Upper lobe of left lung (tissue), 6 donors: ENCODE data around the gene APMAP. TPM values are rescaled to one million over a fixed set of nuclear protein-coding genes. Genes with fewer than 3 reads are reported as not detected.

Experiments used
- ATAC-seq, 2 donors: fragments of 200-7000 bp; cut with Tn5 transposase; one replicate each; pipeline ENCODE4 v1.9.1; 2022; ENCODE audit warnings: mild to moderate bottlenecking in 2 of 2, moderate library complexity in 2 of 2; ENCODE audit not compliant: low FRiP score in 2 of 2
- DNase-seq, 2 donors: peaks; one replicate each; pipeline ENCODE4 v3.0.0-alpha.2; 2019 to 2020
- H3K27ac ChIP-seq, 4 donors: fragments of 200-600 bp; sonication (generic); one replicate each; pipeline ENCODE4 v1.5.1; 2016 to 2019
- H3K27me3 ChIP-seq, 4 donors: fragments of 200-600 bp; sonication (generic); one replicate each; pipeline ENCODE4 v1.5.1; 2017 to 2019
- H3K36me3 ChIP-seq, 4 donors: fragments of 200-600 bp; sonication (generic); one replicate each; pipeline ENCODE4 v1.5.1; 2016 to 2019
- H3K4me1 ChIP-seq, 4 donors: fragments of 200-600 bp; sonication (generic); one replicate each; pipeline ENCODE4 v1.5.1; 2018 to 2019
- H3K4me3 ChIP-seq, 4 donors: fragments of 200-600 bp; sonication (generic); one replicate each; pipeline ENCODE4 v1.5.1; 2017 to 2019; ENCODE audit warnings: mild to moderate bottlenecking in 2 of 4, moderate library complexity in 1 of 4
- H3K9me3 ChIP-seq, 4 donors: fragments of 200-600 bp; sonication (generic); one replicate each; pipeline ENCODE4 v1.5.1; 2018 to 2019
- EP300 ChIP-seq, 4 donors: sonication (generic); formaldehyde crosslinking; IDR thresholded peaks; one replicate each; pipeline ENCODE4 v1.5.1; 2017; ENCODE audit warnings: antibody characterized with exemption in 4 of 4, control low read depth in 2 of 4
- POLR2A ChIP-seq, 4 donors: fragments of 450-650 bp; IDR thresholded peaks; one replicate each; pipeline ENCODE4 v1.5.1; 2016 to 2017; ENCODE audit warnings: antibody characterized with exemption in 4 of 4, mild to moderate bottlenecking in 2 of 4
- POLR2AphosphoS5 ChIP-seq, 2 donors: sonication (generic); formaldehyde crosslinking; IDR thresholded peaks; one replicate each; pipeline ENCODE4 v1.5.1; 2017; ENCODE audit warnings: antibody characterized with exemption in 2 of 2
- WGBS, 2 donors: methylation state at CpG; one replicate each; pipeline ENCODE4 v1.1.5; 2017 to 2018; 5-methylcytosine and 5-hydroxymethylcytosine counted together
- total RNA-seq, 6 donors: library from RNA; depleted of rRNA in 4 of 6; stranded (reverse); fragments of >200 nt in 4 of 6; gene quantifications; one replicate each; pipeline versions ENCODE4 v1.1.0 to v1.2.1, GENCODE V29; 2016 to 2021
- TF ChIP-seq, protein P1 (sequence below), 6 experiments: fragments of 450-650 bp in 4 of 6; fragments of 200-600 bp in 2 of 6; sonication (generic) in 2 of 6; IDR thresholded peaks; one replicate each; pipeline ENCODE4 v1.5.1; 2016 to 2019; ENCODE audit warnings: antibody characterized with exemption in 6 of 6
- donor health status: DM: no; HTN: no; CAD: no; lungs with moderate emphysema.
- donor health status: DM: no; HTN: yes; CAD: no; lungs with severe emphysema.

Gene APMAP
- total RNA-seq, 6 donors from 2014 or later: 31.4 to 80.1 (median 55.5) TPM

DNA sequence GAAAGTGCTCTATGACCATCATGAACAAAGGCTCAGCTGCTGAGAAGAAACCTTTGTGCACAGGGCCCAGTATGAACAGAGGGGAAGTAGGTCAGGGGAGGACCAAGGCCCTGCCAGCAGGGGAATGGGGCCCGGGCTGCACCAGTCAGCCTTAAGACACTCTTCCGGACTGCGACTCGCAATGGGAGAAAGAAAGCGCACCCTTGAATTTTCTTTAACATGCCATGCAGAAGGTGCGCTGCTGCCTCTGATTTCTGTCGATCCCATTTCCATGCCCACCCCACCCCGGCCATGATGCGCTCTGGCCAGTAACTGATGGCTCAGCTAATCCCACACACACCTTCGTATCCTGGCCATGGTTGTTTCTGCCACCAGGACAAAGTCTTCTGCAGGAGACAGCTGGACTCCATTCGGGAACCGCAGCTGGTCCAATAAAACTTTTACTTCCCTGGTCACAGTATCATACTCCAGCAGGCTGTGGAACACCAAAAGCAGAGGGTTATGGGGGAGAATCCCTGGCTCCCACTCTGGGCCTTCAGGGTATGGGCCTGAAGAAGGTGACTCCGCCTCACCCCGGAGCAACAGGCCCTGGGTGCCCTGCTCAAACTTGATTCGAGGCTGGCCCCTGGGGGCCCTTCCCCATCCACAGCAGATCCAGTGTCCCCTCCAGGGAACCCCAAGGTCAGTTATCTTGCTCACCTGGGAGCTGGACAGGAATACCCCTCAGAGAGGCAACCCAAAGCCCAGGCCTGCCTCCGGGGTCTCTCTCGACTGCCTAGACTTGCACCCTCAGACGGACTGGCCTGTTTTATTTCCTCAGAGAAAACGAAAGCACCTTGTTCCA is 23.1 kb downstream of the APMAP start:
- no peak for DNase-seq
- 93 to 95% methylated on average over 14 to 18 of the region's 19 CpGs for WGBS, 2 donors
- no peaks in the 10 kb centered on the region for H3K9me3 ChIP-seq
- no peak overlapping the region for H3K27ac ChIP-seq
- TF ChIP-seq POLR2AphosphoS5 (IDR thresholded peaks at IDR 0.05) (no peak), POLR2A (IDR thresholded peaks at IDR 0.05) (no peak), EP300 (IDR thresholded peaks at IDR 0.05) (no peak)
- TF ChIP-seq, protein P1, sequence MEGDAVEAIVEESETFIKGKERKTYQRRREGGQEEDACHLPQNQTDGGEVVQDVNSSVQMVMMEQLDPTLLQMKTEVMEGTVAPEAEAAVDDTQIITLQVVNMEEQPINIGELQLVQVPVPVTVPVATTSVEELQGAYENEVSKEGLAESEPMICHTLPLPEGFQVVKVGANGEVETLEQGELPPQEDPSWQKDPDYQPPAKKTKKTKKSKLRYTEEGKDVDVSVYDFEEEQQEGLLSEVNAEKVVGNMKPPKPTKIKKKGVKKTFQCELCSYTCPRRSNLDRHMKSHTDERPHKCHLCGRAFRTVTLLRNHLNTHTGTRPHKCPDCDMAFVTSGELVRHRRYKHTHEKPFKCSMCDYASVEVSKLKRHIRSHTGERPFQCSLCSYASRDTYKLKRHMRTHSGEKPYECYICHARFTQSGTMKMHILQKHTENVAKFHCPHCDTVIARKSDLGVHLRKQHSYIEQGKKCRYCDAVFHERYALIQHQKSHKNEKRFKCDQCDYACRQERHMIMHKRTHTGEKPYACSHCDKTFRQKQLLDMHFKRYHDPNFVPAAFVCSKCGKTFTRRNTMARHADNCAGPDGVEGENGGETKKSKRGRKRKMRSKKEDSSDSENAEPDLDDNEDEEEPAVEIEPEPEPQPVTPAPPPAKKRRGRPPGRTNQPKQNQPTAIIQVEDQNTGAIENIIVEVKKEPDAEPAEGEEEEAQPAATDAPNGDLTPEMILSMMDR (IDR thresholded peaks at IDR 0.05): no peak
- no peaks in the 10 kb centered on the region for H3K4me1 ChIP-seq
- ATAC-seq: no peak
- H3K27me3 ChIP-seq: no peaks in the 10 kb centered on the region
- no peak overlapping the region for H3K4me3 ChIP-seq
- peaks cover 10 to 93% (median 73%) of the 10 kb centered on the region in 4 donors for H3K36me3 ChIP-seq

DNA sequence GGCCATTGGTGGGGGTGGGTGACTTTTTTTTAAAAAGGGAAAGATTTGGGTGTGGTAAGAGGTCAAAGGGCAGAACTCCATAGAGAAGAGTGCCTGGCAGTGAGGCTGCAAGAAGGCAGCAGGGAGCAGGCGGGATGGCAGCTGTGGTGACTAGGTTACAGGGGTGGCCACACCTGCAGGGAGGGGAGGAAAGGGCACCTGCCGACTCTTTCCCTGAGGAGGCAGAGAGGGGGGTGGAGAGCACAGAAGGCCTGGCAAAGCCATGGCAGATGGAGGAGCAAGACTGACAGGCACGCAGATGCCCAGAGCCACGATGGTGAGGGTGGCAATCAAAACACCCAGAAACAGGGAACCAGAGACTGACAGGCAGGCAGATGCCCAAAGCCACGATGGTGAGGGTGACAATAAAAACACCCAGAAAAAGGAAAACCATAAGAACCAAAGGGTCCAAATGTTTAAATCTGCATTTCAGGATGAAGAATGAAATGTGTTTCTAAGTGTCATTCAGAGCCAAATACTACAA is 24.2 kb downstream of the APMAP start:
- Histone ChIP-seq H3K4me1 (no peaks in the 10 kb centered on the region), H3K27me3 (no peaks in the 10 kb centered on the region), H3K4me3 (no peak overlapping the region), H3K27ac (no peak overlapping the region), H3K9me3 (no peaks in the 10 kb centered on the region), H3K36me3 (peaks cover 16 to 99% (median 81%) of the 10 kb centered on the region in 4 donors)
- no peak for TF ChIP-seq POLR2AphosphoS5 (IDR thresholded peaks at IDR 0.05)
- TF ChIP-seq, protein P1 (IDR thresholded peaks at IDR 0.05): no peak
- no peak for TF ChIP-seq EP300 (IDR thresholded peaks at IDR 0.05)
- TF ChIP-seq POLR2A (IDR thresholded peaks at IDR 0.05): no peak
- no peak for DNase-seq
- ATAC-seq: no peak
- 77 to 78% methylated on average over 5 of the region's 5 CpGs for WGBS, 2 donors

DNA sequence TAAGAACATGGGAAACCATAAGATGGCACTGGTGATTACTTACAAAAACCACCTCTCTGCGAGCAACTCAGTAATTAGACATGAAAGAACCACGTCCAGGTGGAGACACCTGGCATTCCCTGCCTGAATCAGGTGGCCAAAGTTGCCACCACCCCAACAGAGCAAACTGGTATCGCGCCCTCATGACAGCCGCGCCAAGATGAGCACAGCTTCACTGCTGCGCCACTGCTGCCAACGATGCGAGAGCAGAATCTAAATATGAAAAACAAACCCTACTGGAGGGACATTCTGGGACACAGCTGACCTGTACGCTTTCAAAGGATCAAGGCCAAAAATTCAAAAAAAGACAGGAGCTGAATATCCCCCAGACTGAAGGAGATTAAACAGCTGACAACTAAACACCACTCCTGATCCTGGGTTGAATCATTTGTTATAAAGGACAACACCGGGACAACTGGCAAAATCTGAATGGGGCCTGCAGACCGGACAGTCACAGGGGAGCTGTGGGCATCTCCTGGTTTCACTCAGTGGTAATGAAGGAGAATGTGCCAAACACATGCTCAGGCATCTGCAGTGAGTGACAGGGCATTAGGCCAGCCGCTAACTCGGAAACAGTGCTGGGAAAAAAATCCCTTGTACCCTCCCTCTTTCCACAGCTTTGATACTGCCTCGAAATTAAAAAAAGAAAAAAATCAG is 26.1 kb downstream of the APMAP start:
- TF ChIP-seq POLR2AphosphoS5 (IDR thresholded peaks at IDR 0.05) (no peak), POLR2A (IDR thresholded peaks at IDR 0.05) (no peak), EP300 (IDR thresholded peaks at IDR 0.05) (no peak)
- TF ChIP-seq, protein P1 (IDR thresholded peaks at IDR 0.05): no peak
- ATAC-seq (no peak), DNase-seq (no peak)
- WGBS, 2 donors: 93 to 95% methylated on average over 15 of the region's 15 CpGs
- H3K27ac ChIP-seq: no peak overlapping the region
- H3K4me1 ChIP-seq: no peaks in the 10 kb centered on the region
- no peaks in the 10 kb centered on the region for H3K9me3 ChIP-seq
- peaks cover 24 to 99% (median 82%) of the 10 kb centered on the region in 4 donors for H3K36me3 ChIP-seq
- H3K27me3 ChIP-seq: no peaks in the 10 kb centered on the region
- H3K4me3 ChIP-seq: no peak overlapping the region

DNA sequence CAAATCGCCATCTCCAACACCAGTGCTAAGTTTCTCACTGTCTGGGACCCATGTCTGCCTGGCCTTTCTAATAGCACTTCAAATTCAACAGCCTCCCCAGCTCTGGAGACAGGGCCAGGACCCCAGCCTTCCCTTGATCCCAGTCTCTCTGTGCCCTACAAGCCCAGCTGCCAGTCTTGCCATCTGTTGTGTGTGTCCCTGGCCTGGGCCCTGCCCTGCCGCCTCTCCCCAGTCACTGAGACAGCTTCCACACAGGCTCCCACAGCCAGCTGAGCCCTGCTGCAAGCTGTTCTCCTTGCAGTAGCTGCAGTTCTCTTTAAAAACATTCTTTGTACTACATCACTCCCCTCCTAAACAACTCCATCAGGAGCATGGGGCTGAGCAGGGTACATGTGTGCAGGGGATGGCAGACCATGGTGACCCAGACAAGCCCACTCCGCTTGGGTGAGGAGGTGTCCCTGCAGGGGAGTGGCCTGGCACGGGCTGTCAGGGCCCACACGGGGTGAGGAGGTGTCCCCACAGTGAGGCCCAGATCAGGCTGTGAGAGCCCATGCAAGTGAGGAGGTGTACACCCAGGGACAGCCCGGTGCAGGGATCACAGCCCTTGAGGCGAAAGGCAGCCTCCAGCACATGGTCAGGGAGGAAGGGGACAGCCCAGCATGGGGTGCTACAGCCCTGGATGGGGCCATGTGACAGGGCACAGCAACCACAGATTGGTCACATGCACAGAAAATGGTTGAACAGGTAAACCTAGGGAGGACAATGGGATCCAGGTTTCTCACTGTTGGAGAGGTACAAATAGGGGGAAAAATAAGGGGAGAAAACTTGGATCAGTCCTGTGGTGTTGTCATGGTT is 27.3 kb downstream of the APMAP start:
- 92 to 96% methylated on average over 7 of the region's 7 CpGs for WGBS, 2 donors
- Histone ChIP-seq H3K27me3 (no peaks in the 10 kb centered on the region), H3K4me1 (no peaks in the 10 kb centered on the region), H3K36me3 (peaks cover 24 to 99% (median 81%) of the 10 kb centered on the region in 4 donors), H3K27ac (no peak overlapping the region), H3K4me3 (no peak overlapping the region), H3K9me3 (no peaks in the 10 kb centered on the region)
- ATAC-seq: peak in 1 of 2 donors; percentile 5
- no peak for DNase-seq
- TF ChIP-seq, protein P1 (IDR thresholded peaks at IDR 0.05): no peak
- no peak for TF ChIP-seq EP300 (IDR thresholded peaks at IDR 0.05)
- TF ChIP-seq POLR2AphosphoS5 (IDR thresholded peaks at IDR 0.05): no peak
- TF ChIP-seq POLR2A (IDR thresholded peaks at IDR 0.05): no peak
